ENCODE results near the gene DRAP1.

The DRAP1 gene

GRCh38 chr11:65944767-65945166 is 25.5 kb downstream of the DRAP1 start:
- no peaks in the 10 kb centered on the region for H3K4me1 ChIP-seq (ENCODE audit: insufficient read depth, low read length, poor library complexity, severe bottlenecking)
- no peaks in the 10 kb centered on the region for H3K36me3 ChIP-seq (ENCODE audit: insufficient read depth, low read length)
- H3K9ac ChIP-seq (ENCODE audit: low read depth, low read length, poor library complexity, severe bottlenecking): no peak overlapping the region
- no peaks in the 10 kb centered on the region for H3K79me2 ChIP-seq (ENCODE audit: insufficient read depth, low read length)
- no peak overlapping the region for H3K4me3 ChIP-seq (ENCODE audit: low read length, poor library complexity, severe bottlenecking)
- H3K27me3 ChIP-seq (ENCODE audit: insufficient read depth, low read length, poor library complexity, severe bottlenecking): no peaks in the 10 kb centered on the region
- H4K20me1 ChIP-seq (ENCODE audit: insufficient read depth, low read length, poor library complexity, severe bottlenecking): no peaks in the 10 kb centered on the region
- no peaks in the 10 kb centered on the region for H3K9me2 ChIP-seq (replicated peaks; ENCODE audit: low read depth, low read length)
- H3K9me3 ChIP-seq (ENCODE audit: insufficient read depth, low read depth, low read length): no peaks in the 10 kb centered on the region
- H3K4me2 ChIP-seq (ENCODE audit: low read depth, low read length, poor library complexity, severe bottlenecking): no peak overlapping the region
- TF ChIP-seq CTCF (conservative IDR thresholded peaks at IDR 0.05; ENCODE audit: low read length) (no peak), EZH2phosphoT487 (IDR thresholded peaks at IDR 0.05; ENCODE audit: borderline replicate concordance) (no peak)
- H3F3A ChIP-seq (ENCODE audit: low read depth): no peaks in the 10 kb centered on the region
- H2AFZ ChIP-seq (ENCODE audit: low read length): no peak overlapping the region

GRCh38 chr11:65945430-65945911 is 26.2 kb downstream of the DRAP1 start, which contains the start of gene TSGA10IP:
Gene TSGA10IP (plus strand): TSS chr11:65945480. CDS start chr11:65945676, 196 bp downstream.
- Histone ChIP-seq H3K9ac (ENCODE audit: low read depth, low read length, poor library complexity, severe bottlenecking) (no peak within 1 kb of the TSS), H3K27me3 (ENCODE audit: insufficient read depth, low read length, poor library complexity, severe bottlenecking) (no peaks in the 10 kb centered on the region), H3K4me3 (ENCODE audit: low read length, poor library complexity, severe bottlenecking) (no peak within 1 kb of the TSS), H3K79me2 (ENCODE audit: insufficient read depth, low read length) (no peaks in the 10 kb centered on the region), H3K4me1 (ENCODE audit: insufficient read depth, low read length, poor library complexity, severe bottlenecking) (no peaks in the 10 kb centered on the region), H3K9me2 (replicated peaks; ENCODE audit: low read depth, low read length) (no peaks in the 10 kb centered on the region), H3F3A (ENCODE audit: low read depth) (no peaks in the 10 kb centered on the region), H3K9me3 (ENCODE audit: insufficient read depth, low read depth, low read length) (no peaks in the 10 kb centered on the region), H3K36me3 (ENCODE audit: insufficient read depth, low read length) (no peaks in the 10 kb centered on the region), H3K4me2 (ENCODE audit: low read depth, low read length, poor library complexity, severe bottlenecking) (no peak within 1 kb of the TSS), H2AFZ (ENCODE audit: low read length) (no peak within 1 kb of the TSS), H4K20me1 (ENCODE audit: insufficient read depth, low read length, poor library complexity, severe bottlenecking) (no peaks in the 10 kb centered on the region)
- TF ChIP-seq EZH2phosphoT487 (IDR thresholded peaks at IDR 0.05; ENCODE audit: borderline replicate concordance): no peak
- no peak for TF ChIP-seq CTCF (conservative IDR thresholded peaks at IDR 0.05; ENCODE audit: low read length)

GRCh38 chr11:65945941-65946558 is 26.8 kb downstream of the DRAP1 start:
- H3K9me2 ChIP-seq (replicated peaks; ENCODE audit: low read depth, low read length): no peaks in the 10 kb centered on the region
- H3K4me2 ChIP-seq (ENCODE audit: low read depth, low read length, poor library complexity, severe bottlenecking): no peak overlapping the region
- H2AFZ ChIP-seq (ENCODE audit: low read length): no peak overlapping the region
- no peaks in the 10 kb centered on the region for H3K9me3 ChIP-seq (ENCODE audit: insufficient read depth, low read depth, low read length)
- no peaks in the 10 kb centered on the region for H4K20me1 ChIP-seq (ENCODE audit: insufficient read depth, low read length, poor library complexity, severe bottlenecking)
- no peaks in the 10 kb centered on the region for H3K36me3 ChIP-seq (ENCODE audit: insufficient read depth, low read length)
- TF ChIP-seq CTCF (conservative IDR thresholded peaks at IDR 0.05; ENCODE audit: low read length): no peak
- no peak for TF ChIP-seq EZH2phosphoT487 (IDR thresholded peaks at IDR 0.05; ENCODE audit: borderline replicate concordance)
- H3K27me3 ChIP-seq (ENCODE audit: insufficient read depth, low read length, poor library complexity, severe bottlenecking): no peaks in the 10 kb centered on the region
- H3K4me3 ChIP-seq (ENCODE audit: low read length, poor library complexity, severe bottlenecking): no peak overlapping the region
- H3F3A ChIP-seq (ENCODE audit: low read depth): no peaks in the 10 kb centered on the region
- no peaks in the 10 kb centered on the region for H3K79me2 ChIP-seq (ENCODE audit: insufficient read depth, low read length)
- no peak overlapping the region for H3K9ac ChIP-seq (ENCODE audit: low read depth, low read length, poor library complexity, severe bottlenecking)
- H3K4me1 ChIP-seq (ENCODE audit: insufficient read depth, low read length, poor library complexity, severe bottlenecking): no peaks in the 10 kb centered on the region
